MM.1S (cell line): Measurements from ENCODE around the gene MPPED1.

ENCODE experiments used
- DNase-seq: peaks from one replicate; pipeline ENCODE4 v3.0.0-alpha.2; 2015
- H2AFZ ChIP-seq: fragments of 300-600 bp; sonication (generic); 2 replicates; pipeline ENCODE4 v1.6.0; 2016; ENCODE audit warnings: antibody characterized with exemption, low read length
- H3F3A ChIP-seq: fragments of 300-600 bp; sonication (generic); 2 replicates; pipeline ENCODE4 v1.6.1; 2016; ENCODE audit warnings: mild to moderate bottlenecking, antibody characterized with exemption, low read length, moderate library complexity, mixed read lengths; ENCODE audit not compliant: insufficient read depth
- H3K27ac ChIP-seq: fragments of 300-600 bp; sonication (generic); 2 replicates; pipeline ENCODE4 v1.5.1; 2016; ENCODE audit warnings: mild to moderate bottlenecking, low read length
- H3K27me3 ChIP-seq: fragments of 300-600 bp; sonication (generic); replicated peaks from 2 replicates; pipeline ENCODE4 v1.6.0; 2016; ENCODE audit warnings: low read length; ENCODE audit not compliant: insufficient read depth
- H3K36me3 ChIP-seq: fragments of 300-600 bp; sonication (generic); replicated peaks from 2 replicates; pipeline ENCODE4 v1.6.1; 2016; ENCODE audit warnings: mild to moderate bottlenecking, low read length, mixed read lengths; ENCODE audit not compliant: insufficient read depth
- H3K4me1 ChIP-seq: fragments of 300-600 bp; sonication (generic); 2 replicates; pipeline ENCODE4 v1.6.1; 2016; ENCODE audit warnings: low read length, mixed read lengths
- H3K4me2 ChIP-seq: fragments of 300-600 bp; sonication (generic); 2 replicates; pipeline ENCODE4 v1.6.0; 2016; ENCODE audit warnings: low read depth, low read length
- H3K4me3 ChIP-seq: fragments of 300-600 bp; sonication (generic); 2 replicates; pipeline ENCODE4 v1.5.1; 2016; ENCODE audit warnings: low read length, mixed read lengths
- H3K79me2 ChIP-seq: fragments of 300-600 bp; sonication (generic); 2 replicates; pipeline ENCODE4 v1.6.1; 2016; ENCODE audit warnings: mixed run types, low read length, mixed read lengths
- H3K9ac ChIP-seq: fragments of 300-600 bp; sonication (generic); 2 replicates; pipeline ENCODE4 v1.6.1; 2016; ENCODE audit warnings: low read length, mixed read lengths
- H3K9me2 ChIP-seq: fragments of 300-600 bp; sonication (generic); replicated peaks from 2 replicates; pipeline ENCODE4 v1.6.1; 2016; ENCODE audit warnings: mild to moderate bottlenecking, low read length, mixed read lengths; ENCODE audit not compliant: insufficient read depth
- H3K9me3 ChIP-seq: fragments of 300-600 bp; sonication (generic); replicated peaks from 2 replicates; pipeline ENCODE4 v1.6.1; 2016; ENCODE audit warnings: mild to moderate bottlenecking, low read length, mixed read lengths; ENCODE audit not compliant: insufficient read depth
- H4K20me1 ChIP-seq: fragments of 300-600 bp; sonication (generic); 2 replicates; pipeline ENCODE4 v1.6.1; 2016; ENCODE audit warnings: mild to moderate bottlenecking, low read length, moderate library complexity, mixed read lengths; ENCODE audit not compliant: insufficient read depth
- CTCF ChIP-seq: fragments of 300-600 bp; sonication (generic); IDR thresholded peaks from 2 replicates; pipeline ENCODE4 v1.5.1; 2016; ENCODE audit warnings: antibody characterized with exemption, low read length, mixed read lengths
- EZH2 ChIP-seq: fragments of 300-600 bp; sonication (generic); optimal IDR thresholded peaks from 2 replicates; pipeline ENCODE3; 2017; ENCODE audit warnings: low read depth, mild to moderate bottlenecking, antibody characterized with exemption, low read length, mixed read lengths
- EZH2phosphoT487 ChIP-seq: fragments of 300-600 bp; sonication (generic); IDR thresholded peaks from 2 replicates; pipeline ENCODE4 v1.6.1; 2018; ENCODE audit warnings: antibody characterized with exemption, low read length

MPPED1 gene

DNA sequence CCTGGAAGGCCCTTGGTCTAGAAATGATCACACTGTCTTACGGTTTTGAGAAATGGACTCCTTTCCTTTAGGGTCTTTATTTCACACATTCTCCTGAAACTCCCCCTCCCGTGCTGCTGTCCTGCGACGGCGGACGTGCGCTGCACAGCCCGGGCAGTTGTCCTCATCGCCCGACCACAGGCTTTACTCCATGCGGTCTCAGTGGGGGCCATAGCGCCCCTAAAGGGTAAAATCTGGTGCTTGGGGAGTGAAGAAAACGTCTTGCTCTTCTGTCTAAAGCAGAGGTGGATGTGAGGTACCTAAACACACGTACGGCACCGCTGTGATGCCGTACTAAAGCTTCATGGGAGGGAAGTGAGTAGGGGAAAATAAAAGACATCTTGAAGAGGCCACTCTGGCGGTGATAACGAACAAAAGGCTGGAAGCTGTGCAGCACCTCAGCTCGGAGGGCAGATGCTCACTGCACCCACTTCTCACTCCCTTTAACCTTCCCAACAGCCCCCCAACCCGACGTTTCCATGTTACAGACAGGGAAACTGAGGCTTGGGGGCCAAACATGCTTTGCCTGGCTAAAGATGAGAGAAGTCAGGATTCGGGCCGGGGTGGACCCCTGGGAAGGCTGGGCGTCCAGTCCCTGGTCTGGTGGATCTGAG lies 22.6 kb downstream of the MPPED1 start:
- no peaks in the 10 kb centered on the region for H3K79me2 ChIP-seq
- H3K9me3 ChIP-seq, result no peaks in the 10 kb centered on the region
- H3K9ac ChIP-seq, result no peak overlapping the region
- H3K27me3 ChIP-seq, result peaks cover 93% of the 10 kb centered on the region
- no peaks in the 10 kb centered on the region for H3K4me1 ChIP-seq
- no peaks in the 10 kb centered on the region for H4K20me1 ChIP-seq
- no peak overlapping the region for H3K4me3 ChIP-seq
- no peaks in the 10 kb centered on the region for H3F3A ChIP-seq
- no peak for DNase-seq
- H3K4me2 ChIP-seq, result no peak overlapping the region
- H3K27ac ChIP-seq, result no peak overlapping the region
- no peak overlapping the region for H2AFZ ChIP-seq
- no peaks in the 10 kb centered on the region for H3K36me3 ChIP-seq
- TF ChIP-seq EZH2phosphoT487 (no peak), EZH2 (no peak), CTCF (no peak)
- no peaks in the 10 kb centered on the region for H3K9me2 ChIP-seq

- Histone ChIP-seq H3K4me2 (no peak overlapping the region), H3K9me3 (no peaks in the 10 kb centered on the region), H3K36me3 (no peaks in the 10 kb centered on the region), H3F3A (no peaks in the 10 kb centered on the region), H3K4me1 (no peaks in the 10 kb centered on the region), H3K9ac (no peak overlapping the region), H3K4me3 (no peak overlapping the region), H3K79me2 (no peaks in the 10 kb centered on the region), H3K9me2 (no peaks in the 10 kb centered on the region), H3K27me3 (peaks cover 93% of the 10 kb centered on the region), H3K27ac (no peak overlapping the region), H2AFZ (no peak overlapping the region), H4K20me1 (no peaks in the 10 kb centered on the region)
- no peak for DNase-seq
- TF ChIP-seq CTCF (no peak), EZH2 (no peak), EZH2phosphoT487 (no peak)
These were observed 23.1 kb downstream of the MPPED1 start for GRCh38 chr22:43434928-43435311.

DNA sequence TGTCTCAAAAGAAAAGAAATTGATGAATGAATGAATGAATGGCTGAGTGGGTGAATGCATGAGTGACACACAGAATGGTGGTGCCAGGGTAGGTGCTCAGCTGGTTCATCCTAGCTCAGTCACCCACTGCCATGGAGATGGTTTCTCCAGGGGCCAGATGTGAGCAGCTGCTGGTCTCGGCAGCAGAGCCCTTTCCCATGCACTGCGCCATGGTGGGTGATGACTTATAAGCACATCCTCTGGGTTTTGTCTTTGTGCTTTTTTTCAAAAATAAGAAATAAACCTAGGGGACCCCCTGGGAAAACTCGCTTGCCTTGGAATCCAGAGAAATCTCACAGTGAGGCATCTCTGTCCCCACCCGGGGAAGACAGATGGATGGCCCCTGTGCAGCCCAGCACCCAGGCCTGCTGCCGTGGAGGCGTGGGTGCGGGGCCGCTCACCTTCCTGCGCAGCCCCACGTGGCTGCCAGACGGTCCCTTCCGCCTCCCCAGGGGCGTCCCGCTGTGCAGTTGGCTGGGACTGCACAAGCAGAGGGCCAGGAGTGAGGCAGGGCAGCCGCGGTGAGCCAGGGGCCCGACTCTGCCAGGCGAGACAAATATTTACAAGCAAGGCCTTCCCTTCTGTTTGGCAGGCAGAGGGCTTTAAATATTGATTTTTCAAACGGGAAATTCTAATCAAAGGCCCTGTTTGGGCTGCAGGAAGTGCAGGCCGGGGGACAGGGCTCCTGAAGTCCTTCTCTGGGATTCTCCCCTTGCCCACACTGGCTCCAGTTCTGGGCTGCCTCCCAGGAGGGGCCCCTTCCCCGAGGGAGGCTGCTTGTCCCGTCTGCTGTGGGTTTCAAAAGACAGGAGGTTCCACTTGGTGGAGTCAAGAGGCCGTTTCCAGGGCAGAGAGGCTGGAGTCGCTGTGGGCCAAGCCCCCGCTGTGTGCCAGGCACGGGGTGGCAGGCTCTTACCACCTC lies 24.3 kb downstream of the MPPED1 start:
- TF ChIP-seq EZH2, result no peak
- TF ChIP-seq EZH2phosphoT487, result no peak
- no peak for TF ChIP-seq CTCF
- Histone ChIP-seq H3K9me2 (no peaks in the 10 kb centered on the region), H3K27ac (no peak overlapping the region), H2AFZ (no peak overlapping the region), H3K9me3 (no peaks in the 10 kb centered on the region), H3F3A (no peaks in the 10 kb centered on the region), H3K27me3 (peaks cover 95% of the 10 kb centered on the region), H3K79me2 (no peaks in the 10 kb centered on the region), H4K20me1 (no peaks in the 10 kb centered on the region), H3K4me1 (no peaks in the 10 kb centered on the region), H3K36me3 (no peaks in the 10 kb centered on the region), H3K9ac (no peak overlapping the region), H3K4me2 (no peak overlapping the region), H3K4me3 (no peak overlapping the region)
- no peak for DNase-seq
